ENCODE data around the gene ZNF177. TPM values are rescaled to one million over a fixed set of nuclear protein-coding genes. Genes with fewer than 3 reads are reported as not detected.

The ZNF177 gene
- total RNA-seq (2022; extraction: Qiagen RNA extraction): 0.30 to 0.76 TPM (median 0.41 TPM) in 5 replicates

DNA sequence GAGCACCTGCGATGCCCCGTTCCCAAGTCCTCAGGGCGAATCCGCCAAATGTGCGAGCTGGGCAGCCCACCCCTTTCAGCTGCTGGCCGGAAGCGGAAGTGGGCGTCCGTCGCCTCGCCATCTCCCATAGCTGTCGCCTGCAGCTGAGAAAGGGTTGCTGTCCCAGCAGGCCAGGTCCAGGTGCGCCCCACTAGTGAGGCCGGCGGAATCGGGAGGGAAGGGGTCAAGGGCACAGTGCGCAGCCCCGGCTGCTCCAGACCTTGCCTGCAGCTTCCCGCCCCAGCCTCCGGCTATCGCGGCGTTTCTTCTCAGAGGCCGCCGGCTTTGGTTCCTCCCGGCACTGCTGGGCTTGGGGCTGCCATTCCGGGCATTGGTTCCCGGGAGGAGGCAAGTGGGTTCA lies at the start of gene ZNF177:
Gene ZNF177, plus strand, starts transcription at position 109 of the 400 bp plus-strand sequence. CDS start 15,299 bp downstream, outside the sequence.

DNA sequence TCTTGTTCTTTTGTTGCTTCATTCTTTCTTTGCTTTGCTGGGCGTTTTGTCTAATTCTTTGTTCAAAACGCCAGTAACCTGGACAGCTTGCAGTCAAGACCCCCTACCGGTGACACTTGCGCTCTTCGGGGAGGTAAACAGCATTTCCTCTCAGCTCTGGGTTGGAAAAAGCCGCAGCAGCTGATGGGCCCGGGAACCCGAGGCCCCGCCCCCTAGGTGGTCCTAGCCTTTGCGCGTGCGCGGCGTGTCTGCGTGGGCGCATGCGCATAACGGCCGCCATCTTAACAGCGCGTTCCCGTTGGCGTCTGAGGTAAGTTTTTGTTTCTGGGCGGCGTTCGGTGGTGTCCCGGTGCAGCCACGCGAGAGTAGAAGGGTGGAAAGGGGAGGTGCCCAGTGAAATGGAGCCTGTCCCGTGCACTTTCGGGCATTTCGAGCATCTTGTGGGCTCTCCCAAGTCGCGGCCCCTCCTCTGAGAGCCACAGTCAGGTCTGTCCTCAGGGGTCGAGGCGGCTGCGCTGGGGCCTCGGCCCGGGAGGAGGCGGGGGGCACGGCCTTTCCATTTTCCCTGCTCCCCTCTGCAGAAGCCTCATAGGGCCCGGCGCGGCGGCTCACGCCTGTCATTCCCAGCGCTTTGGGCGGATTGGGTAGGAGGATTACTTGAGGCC lies 38.8 kb upstream of the ZNF177 start, which contains the start of gene ZNF559:
Gene ZNF559, plus strand, starts transcription at position 261 of the 665 bp plus-strand sequence. CDS start 14,371 bp downstream, outside the sequence.

Other genes with a start within 250 kb of the ZNF177 start
- gene OR7G1, start 247.2 kb upstream of the ZNF177 start, total RNA-seq (2022; extraction: Qiagen RNA extraction): not detected in 5 replicates
- gene OR7G3, start 236.1 kb upstream of the ZNF177 start, total RNA-seq (2022; extraction: Qiagen RNA extraction): not detected in 5 replicates
- gene ZNF317, start 222.6 kb upstream of the ZNF177 start, total RNA-seq (2022; extraction: Qiagen RNA extraction): 17.2 to 23.1 TPM (median 18.9 TPM) in 5 replicates
- not detected in 5 replicates for gene OR7D2, start 184.0 kb upstream of the ZNF177 start, total RNA-seq (2022; extraction: Qiagen RNA extraction)
- not detected in 5 replicates for gene OR7D4, start 143.4 kb upstream of the ZNF177 start, total RNA-seq (2022; extraction: Qiagen RNA extraction)
- gene OR7E24, start 112.1 kb upstream of the ZNF177 start, total RNA-seq (2022; extraction: Qiagen RNA extraction): not detected in 5 replicates
- gene ZNF699, start 53.2 kb upstream of the ZNF177 start, total RNA-seq (2022; extraction: Qiagen RNA extraction): 0.70 to 2.1 TPM (median 1.4 TPM) in 5 replicates
- gene ZNF559, start 38.8 kb upstream of the ZNF177 start, total RNA-seq (2022; extraction: Qiagen RNA extraction): 4.4 to 4.9 TPM (median 4.5 TPM) in 5 replicates
- gene ZNF266, start 72.6 kb downstream of the ZNF177 start, total RNA-seq (2022; extraction: Qiagen RNA extraction): 3.1 to 4.3 TPM (median 3.4 TPM) in 5 replicates
- not detected in 5 replicates for gene ZNF560, start 135.6 kb downstream of the ZNF177 start, total RNA-seq (2022; extraction: Qiagen RNA extraction)
- gene ZNF426, start 175.6 kb downstream of the ZNF177 start, total RNA-seq (2022; extraction: Qiagen RNA extraction): 0.73 to 1.2 TPM (median 1.1 TPM) in 5 replicates
- 2.8 to 3.7 TPM (median 2.9 TPM) in 5 replicates for gene ZNF121, start 221.5 kb downstream of the ZNF177 start, total RNA-seq (2022; extraction: Qiagen RNA extraction)

All from A549 treated with Mapracorat at 1 μM for 4 hours (cell line).